Ovary (tissue), 3 donors: ENCODE data around the gene AP1G2.

ENCODE experiments used
- CTCF ChIP-seq, 3 donors: fragments of 450-650 bp in 2 of 3; fragments of 200-600 bp in 1 of 3; IDR thresholded peaks; one replicate each; pipeline versions ENCODE4 v1.5.1 to v1.8.0; 2016 to 2022; ENCODE audit warnings: antibody characterized with exemption in 3 of 3, mild to moderate bottlenecking in 1 of 3
- EP300 ChIP-seq: sonication (generic); formaldehyde crosslinking; IDR thresholded peaks from one replicate; pipeline ENCODE4 v1.6.1; 2017; ENCODE audit warnings: antibody characterized with exemption
- POLR2A ChIP-seq: fragments of 450-650 bp; IDR thresholded peaks from one replicate; pipeline ENCODE4 v1.6.1; 2017; ENCODE audit warnings: antibody characterized with exemption, mild to moderate bottlenecking, moderate library complexity
- donor health status: DM: no; HTN: no; CAD: no.

GRCh38 chr14:23572524-23572828 is 4.9 kb upstream of the AP1G2 start:
- TF ChIP-seq CTCF (IDR thresholded peaks at IDR 0.05) (no peak), POLR2A (no peak), EP300 (no peak)
